ENCODE measurements around the gene AHNAK2. TPM values are rescaled to one million over a fixed set of nuclear protein-coding genes. Genes with fewer than 3 reads are reported as not detected.

The AHNAK2 gene
- total and polyA plus RNA-seq, 9 of the 15 experiments (the other 6 are each of a cell fraction or from before 2014, with no cell fraction given), result 0.04 to 0.09 (median 0.04) TPM; not detected in 6

DNA sequence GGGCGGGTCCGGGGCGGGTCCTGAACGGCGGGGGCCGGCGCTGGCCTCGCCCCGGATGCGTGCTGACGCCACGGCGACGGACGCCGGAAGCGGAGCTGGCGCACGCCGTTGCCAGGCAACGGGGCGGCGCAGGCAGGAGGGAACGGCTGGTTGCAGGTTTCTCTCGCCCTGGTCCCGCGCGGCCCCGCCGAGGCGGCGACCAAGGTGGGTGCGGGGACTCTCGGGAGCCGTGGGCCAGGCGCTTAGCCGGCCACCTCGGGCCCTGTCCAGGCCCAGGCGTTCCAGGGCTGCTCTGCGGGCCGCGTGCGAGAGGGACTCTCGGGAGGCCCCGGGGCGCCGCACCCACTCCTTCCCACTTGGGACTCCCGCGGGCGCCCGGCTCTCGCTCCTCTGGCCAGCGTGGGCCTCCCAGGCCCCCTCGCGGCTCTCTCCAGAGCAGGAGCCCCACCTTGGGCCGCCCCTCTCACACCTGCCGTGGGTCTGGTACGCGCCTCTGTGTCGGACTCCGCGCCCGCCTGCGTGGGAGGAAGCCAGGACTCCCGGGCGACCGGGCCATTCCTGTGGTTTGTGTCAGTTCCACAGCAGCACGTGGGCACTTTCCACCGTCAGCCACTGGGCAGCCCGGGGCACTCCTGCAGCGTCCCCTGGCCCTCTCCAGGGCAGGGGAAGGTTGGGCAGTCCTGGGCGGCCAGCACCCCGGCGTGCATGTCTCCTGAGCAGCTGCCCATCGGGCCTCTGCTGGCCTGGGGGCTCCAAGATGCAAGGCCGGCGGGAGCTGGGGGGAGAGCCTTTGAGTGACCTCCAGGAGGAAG is 7.7 kb upstream of the AHNAK2 start, which contains the start of gene CLBA1 (continued):
- TF ChIP-seq STAT5A (IDR thresholded peaks at IDR 0.05; ENCODE audit: borderline replicate concordance, low read length), result no peak
- TF ChIP-seq, protein P1, sequence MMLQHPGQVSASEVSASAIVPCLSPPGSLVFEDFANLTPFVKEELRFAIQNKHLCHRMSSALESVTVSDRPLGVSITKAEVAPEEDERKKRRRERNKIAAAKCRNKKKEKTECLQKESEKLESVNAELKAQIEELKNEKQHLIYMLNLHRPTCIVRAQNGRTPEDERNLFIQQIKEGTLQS (IDR thresholded peaks at IDR 0.05), result no peak
- TF ChIP-seq, protein P1 (CRISPR knock-in tag; conservative IDR thresholded peaks at IDR 0.05), result no peak
- no peak for TF ChIP-seq SMAD1 (IDR thresholded peaks at IDR 0.05; ENCODE audit: low read depth, low read length, partially characterized antibody)
- no peak for TF ChIP-seq KDM5B (IDR thresholded peaks at IDR 0.05; ENCODE audit: insufficient replicate concordance, low read depth, low read length)
- TF ChIP-seq NRF1 (conservative IDR thresholded peaks at IDR 0.05 in 1 of 2, IDR thresholded peaks at IDR 0.05 in 1 of 2), result peak; percentile 40 to 62; a peak in 3 of 4 replicates
- TF ChIP-seq, protein P2, sequence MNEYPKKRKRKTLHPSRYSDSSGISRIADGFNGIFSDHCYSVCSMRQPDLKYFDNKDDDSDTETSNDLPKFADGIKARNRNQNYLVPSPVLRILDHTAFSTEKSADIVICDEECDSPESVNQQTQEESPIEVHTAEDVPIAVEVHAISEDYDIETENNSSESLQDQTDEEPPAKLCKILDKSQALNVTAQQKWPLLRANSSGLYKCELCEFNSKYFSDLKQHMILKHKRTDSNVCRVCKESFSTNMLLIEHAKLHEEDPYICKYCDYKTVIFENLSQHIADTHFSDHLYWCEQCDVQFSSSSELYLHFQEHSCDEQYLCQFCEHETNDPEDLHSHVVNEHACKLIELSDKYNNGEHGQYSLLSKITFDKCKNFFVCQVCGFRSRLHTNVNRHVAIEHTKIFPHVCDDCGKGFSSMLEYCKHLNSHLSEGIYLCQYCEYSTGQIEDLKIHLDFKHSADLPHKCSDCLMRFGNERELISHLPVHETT (CRISPR knock-in tag; conservative IDR thresholded peaks at IDR 0.05 in 1 of 2, IDR thresholded peaks at IDR 0.05 in 1 of 2), result peak in 1 of 2 experiments; percentile 52; a peak in 1 of 4 replicates
- peak; percentile 81 for TF ChIP-seq SAFB (IDR thresholded peaks at IDR 0.05; ENCODE audit: borderline replicate concordance, low read depth, low read length)
- peak in 1 of 2 experiments; percentile 85; a peak in 2 of 4 replicates for TF ChIP-seq HDAC1 (IDR thresholded peaks at IDR 0.05)
- no peak for TF ChIP-seq NFRKB (IDR thresholded peaks at IDR 0.05; ENCODE audit: low read depth)
- no peak for TF ChIP-seq NFYB (IDR thresholded peaks at IDR 0.05; ENCODE audit: extremely low read depth, insufficient read length)
- no peak for TF ChIP-seq FOXK2 (conservative IDR thresholded peaks at IDR 0.05 in 1 of 2, IDR thresholded peaks at IDR 0.05 in 1 of 2; ENCODE audit: low read depth in 2 of 2)
- TF ChIP-seq RBFOX2 (IDR thresholded peaks at IDR 0.05; ENCODE audit: low read depth, low read length), result peak; percentile 35
- TF ChIP-seq ERF (CRISPR knock-in tag; IDR thresholded peaks at IDR 0.05), result no peak
- TF ChIP-seq, protein P3, sequence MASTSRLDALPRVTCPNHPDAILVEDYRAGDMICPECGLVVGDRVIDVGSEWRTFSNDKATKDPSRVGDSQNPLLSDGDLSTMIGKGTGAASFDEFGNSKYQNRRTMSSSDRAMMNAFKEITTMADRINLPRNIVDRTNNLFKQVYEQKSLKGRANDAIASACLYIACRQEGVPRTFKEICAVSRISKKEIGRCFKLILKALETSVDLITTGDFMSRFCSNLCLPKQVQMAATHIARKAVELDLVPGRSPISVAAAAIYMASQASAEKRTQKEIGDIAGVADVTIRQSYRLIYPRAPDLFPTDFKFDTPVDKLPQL (IDR thresholded peaks at IDR 0.05; ENCODE audit: extremely low read depth, insufficient read length), result no peak
- peak; percentile 73 for TF ChIP-seq CXXC5 (CRISPR knock-in tag; IDR thresholded peaks at IDR 0.05)
- 0 out of 2 replicates have a peak, but pooled peaks have one; percentile 53 for TF ChIP-seq MXI1 (IDR thresholded peaks at IDR 0.05; ENCODE audit: low read depth, low read length)
- TF ChIP-seq, protein P4, sequence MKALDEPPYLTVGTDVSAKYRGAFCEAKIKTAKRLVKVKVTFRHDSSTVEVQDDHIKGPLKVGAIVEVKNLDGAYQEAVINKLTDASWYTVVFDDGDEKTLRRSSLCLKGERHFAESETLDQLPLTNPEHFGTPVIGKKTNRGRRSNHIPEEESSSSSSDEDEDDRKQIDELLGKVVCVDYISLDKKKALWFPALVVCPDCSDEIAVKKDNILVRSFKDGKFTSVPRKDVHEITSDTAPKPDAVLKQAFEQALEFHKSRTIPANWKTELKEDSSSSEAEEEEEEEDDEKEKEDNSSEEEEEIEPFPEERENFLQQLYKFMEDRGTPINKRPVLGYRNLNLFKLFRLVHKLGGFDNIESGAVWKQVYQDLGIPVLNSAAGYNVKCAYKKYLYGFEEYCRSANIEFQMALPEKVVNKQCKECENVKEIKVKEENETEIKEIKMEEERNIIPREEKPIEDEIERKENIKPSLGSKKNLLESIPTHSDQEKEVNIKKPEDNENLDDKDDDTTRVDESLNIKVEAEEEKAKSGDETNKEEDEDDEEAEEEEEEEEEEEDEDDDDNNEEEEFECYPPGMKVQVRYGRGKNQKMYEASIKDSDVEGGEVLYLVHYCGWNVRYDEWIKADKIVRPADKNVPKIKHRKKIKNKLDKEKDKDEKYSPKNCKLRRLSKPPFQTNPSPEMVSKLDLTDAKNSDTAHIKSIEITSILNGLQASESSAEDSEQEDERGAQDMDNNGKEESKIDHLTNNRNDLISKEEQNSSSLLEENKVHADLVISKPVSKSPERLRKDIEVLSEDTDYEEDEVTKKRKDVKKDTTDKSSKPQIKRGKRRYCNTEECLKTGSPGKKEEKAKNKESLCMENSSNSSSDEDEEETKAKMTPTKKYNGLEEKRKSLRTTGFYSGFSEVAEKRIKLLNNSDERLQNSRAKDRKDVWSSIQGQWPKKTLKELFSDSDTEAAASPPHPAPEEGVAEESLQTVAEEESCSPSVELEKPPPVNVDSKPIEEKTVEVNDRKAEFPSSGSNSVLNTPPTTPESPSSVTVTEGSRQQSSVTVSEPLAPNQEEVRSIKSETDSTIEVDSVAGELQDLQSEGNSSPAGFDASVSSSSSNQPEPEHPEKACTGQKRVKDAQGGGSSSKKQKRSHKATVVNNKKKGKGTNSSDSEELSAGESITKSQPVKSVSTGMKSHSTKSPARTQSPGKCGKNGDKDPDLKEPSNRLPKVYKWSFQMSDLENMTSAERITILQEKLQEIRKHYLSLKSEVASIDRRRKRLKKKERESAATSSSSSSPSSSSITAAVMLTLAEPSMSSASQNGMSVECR (CRISPR knock-in tag; IDR thresholded peaks at IDR 0.05), result peak; percentile 83

All from K562 (cell line).